A549 treated with GW870086 at 1 μM for 4 hours (cell line): Measurements from ENCODE around the gene RWDD4. TPM values are rescaled to one million over a fixed set of nuclear protein-coding genes. Genes with fewer than 3 reads are reported as not detected.

ENCODE experiments used
- total RNA-seq: library from RNA; stranded (reverse); fragments of 200-300 nt; extraction: Qiagen RNA extraction; gene quantifications from 5 replicates; pipeline ENCODE4 v1.2.3, GENCODE V29; 2022; ENCODE audit warnings: low read depth

Gene RWDD4
- total RNA-seq, result 16.5 to 19.7 TPM (median 17.7 TPM) in 5 replicates

DNA sequence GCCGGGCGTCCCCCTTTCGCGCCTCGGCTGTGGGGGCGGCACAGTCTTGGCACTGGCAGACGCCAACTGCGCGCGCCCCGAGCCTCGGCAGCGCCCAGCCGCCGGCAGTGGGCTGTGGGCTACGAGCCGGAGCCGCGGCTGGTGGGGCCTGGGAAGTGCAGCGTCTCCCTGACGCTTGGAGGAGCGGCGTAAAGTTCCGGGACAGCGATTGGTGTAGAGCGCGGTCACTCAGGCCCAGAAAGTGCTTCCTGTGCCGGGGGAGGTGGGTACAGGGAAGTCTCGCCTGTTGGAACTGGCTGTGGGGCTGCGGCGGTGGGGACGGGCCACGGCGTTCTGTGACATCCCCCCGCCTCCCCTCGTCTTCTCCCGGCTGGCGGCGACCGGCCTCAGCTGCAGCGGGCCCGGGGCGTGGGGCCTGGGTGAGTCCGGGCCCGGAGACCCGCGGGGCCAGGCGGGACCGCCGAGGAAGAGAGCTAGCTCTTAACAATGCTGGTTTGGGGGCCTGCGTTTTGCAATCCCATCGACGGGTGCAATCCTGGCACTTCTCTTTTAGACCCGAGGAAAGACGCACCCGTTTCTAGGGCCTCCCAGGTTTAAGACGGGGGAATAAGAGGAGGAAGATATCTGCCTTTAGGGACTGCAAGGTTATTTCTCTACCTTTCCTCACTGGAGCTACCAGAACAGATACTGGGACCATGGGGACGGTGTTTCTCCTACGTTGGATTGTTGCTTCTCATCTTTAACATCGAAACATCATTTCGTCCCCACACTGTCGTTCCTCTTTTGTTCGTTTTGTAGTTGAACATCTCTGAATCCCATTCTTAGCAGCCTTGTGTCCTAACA, at the start of gene RWDD4, which contains the start of gene TRAPPC11:
TSS of gene RWDD4 (minus strand) at position 157 of the 843 bp plus-strand sequence. CDS start 233 bp downstream, outside the sequence.
TSS of gene TRAPPC11 (plus strand) at position 265 of the 843 bp plus-strand sequence. CDS start 4,575 bp downstream, outside the sequence.

Other genes starting within 250 kb of the RWDD4 start
- gene CDKN2AIP, start 214.5 kb downstream of the RWDD4 start, total RNA-seq, result 9.4 to 10.7 TPM (median 10.1 TPM) in 5 replicates
- gene ING2, start 154.1 kb downstream of the RWDD4 start, total RNA-seq, result 8.1 to 10.2 TPM (median 9.0 TPM) in 5 replicates
- 8.4 to 11.8 TPM (median 10.7 TPM) in 5 replicates for gene TRAPPC11, start 108 bp upstream of the RWDD4 start, total RNA-seq
- 2.4 to 4.1 TPM (median 3.0 TPM) in 5 replicates for gene STOX2, start 246.1 kb upstream of the RWDD4 start, total RNA-seq